OCI-LY7 (cell line): ENCODE data around the gene METTL23.
A peak's percentile ranks its signal among the peaks of the same experiment; 100 is the strongest.
"Not testable (repeated sequence)": the region's sequence is repeated elsewhere in the genome, so short reads cannot be mapped to it uniquely, and the experiment has no call there.

Experiments used
- EZH2phosphoT487 ChIP-seq: fragments of 200-600 bp; sonication (generic); IDR thresholded peaks from 2 replicates; pipeline ENCODE4 v1.6.1; 2018; ENCODE audit warnings: low read depth, borderline replicate concordance, mild to moderate bottlenecking, mixed run types, antibody characterized with exemption, low read length, moderate library complexity, mixed read lengths
- TF ChIP-seq, protein P1 (sequence below): fragments of 200-600 bp; sonication (generic); conservative IDR thresholded peaks from 2 replicates; pipeline ENCODE4 v1.5.1; 2014; ENCODE audit warnings: mild to moderate bottlenecking, antibody characterized with exemption, low read length, moderate library complexity, mixed read lengths

DNA sequence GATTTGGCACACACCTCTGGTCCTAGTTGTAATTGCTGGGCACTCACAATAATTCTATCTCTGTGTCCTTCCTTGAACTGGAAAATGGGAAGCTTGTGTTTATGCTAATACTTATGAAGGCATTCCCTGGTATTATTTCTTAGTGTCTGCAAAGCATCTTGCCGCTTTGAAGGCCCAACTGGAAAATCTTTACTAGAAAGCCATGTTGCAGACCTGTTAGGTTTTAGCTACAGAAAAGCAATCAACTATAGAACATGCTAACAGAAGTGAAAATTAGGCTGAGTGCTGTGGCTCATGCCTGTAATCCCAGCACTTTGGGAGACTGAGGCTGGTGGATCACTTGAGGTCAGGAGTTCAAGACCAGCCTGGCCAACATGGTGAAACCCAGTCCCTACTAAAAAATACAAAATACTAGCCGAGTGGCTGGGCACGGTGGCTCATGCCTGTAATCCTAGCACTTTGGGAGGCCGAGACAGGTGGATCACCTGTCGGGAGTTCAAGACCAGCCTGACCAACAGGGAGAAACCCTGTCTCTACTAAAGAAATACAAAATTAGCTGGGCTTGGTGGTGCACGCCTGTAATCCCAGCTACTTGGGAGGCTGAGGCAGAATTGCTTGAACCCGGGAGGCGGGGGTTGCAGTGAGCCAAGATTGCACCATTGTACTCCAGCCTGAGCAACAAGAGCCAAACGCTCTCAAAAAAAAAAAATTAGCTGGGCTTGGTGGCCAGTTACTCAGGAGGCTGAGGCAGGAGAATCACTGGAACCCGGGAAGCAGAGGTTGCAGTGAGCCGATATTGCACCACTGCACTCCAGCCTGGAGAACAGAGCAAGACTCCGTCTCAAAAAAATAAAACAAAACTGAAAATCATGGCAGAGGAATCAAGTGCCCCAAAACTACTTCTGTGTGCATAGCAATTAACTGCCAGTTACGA lies 5.4 kb downstream of the METTL23 start:
- TF ChIP-seq, protein P1, sequence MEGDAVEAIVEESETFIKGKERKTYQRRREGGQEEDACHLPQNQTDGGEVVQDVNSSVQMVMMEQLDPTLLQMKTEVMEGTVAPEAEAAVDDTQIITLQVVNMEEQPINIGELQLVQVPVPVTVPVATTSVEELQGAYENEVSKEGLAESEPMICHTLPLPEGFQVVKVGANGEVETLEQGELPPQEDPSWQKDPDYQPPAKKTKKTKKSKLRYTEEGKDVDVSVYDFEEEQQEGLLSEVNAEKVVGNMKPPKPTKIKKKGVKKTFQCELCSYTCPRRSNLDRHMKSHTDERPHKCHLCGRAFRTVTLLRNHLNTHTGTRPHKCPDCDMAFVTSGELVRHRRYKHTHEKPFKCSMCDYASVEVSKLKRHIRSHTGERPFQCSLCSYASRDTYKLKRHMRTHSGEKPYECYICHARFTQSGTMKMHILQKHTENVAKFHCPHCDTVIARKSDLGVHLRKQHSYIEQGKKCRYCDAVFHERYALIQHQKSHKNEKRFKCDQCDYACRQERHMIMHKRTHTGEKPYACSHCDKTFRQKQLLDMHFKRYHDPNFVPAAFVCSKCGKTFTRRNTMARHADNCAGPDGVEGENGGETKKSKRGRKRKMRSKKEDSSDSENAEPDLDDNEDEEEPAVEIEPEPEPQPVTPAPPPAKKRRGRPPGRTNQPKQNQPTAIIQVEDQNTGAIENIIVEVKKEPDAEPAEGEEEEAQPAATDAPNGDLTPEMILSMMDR, result 0 out of 2 replicates have a peak, but pooled peaks have one; percentile 20
- not testable (repeated sequence) for TF ChIP-seq EZH2phosphoT487
